RPMI8226 (cell line): ENCODE results near the gene FBRSL1.

Experiments
- DNase-seq: peaks from one replicate; pipeline ENCODE4 v3.0.0-alpha.2; 2015

FBRSL1 gene

GRCh38 chr12:132545164-132545953 lies 55.4 kb downstream of the FBRSL1 start:
- no peak for DNase-seq

- DNase-seq = no peak
Measured at GRCh38 chr12:132545955-132546354, 56.0 kb downstream of the FBRSL1 start.

GRCh38 chr12:132546647-132547046 lies 56.7 kb downstream of the FBRSL1 start:
- DNase-seq = no peak

GRCh38 chr12:132547205-132547740 lies 57.3 kb downstream of the FBRSL1 start:
- no peak for DNase-seq

- DNase-seq = no peak
Measured at GRCh38 chr12:132548430-132549058, 58.6 kb downstream of the FBRSL1 start.

- DNase-seq = no peak
Measured at GRCh38 chr12:132549059-132549458, 59.1 kb downstream of the FBRSL1 start.

GRCh38 chr12:132550014-132550802 lies 60.3 kb downstream of the FBRSL1 start:
- no peak for DNase-seq

GRCh38 chr12:132550830-132551640 lies 61.1 kb downstream of the FBRSL1 start:
- DNase-seq = no peak

GRCh38 chr12:132551641-132552031 lies 61.7 kb downstream of the FBRSL1 start:
- DNase-seq = no peak

GRCh38 chr12:132554845-132555630 lies 65.1 kb downstream of the FBRSL1 start:
- no peak for DNase-seq

- DNase-seq = no peak
Measured at GRCh38 chr12:132555686-132556085, 65.7 kb downstream of the FBRSL1 start.

GRCh38 chr12:132556216-132556615 lies 66.3 kb downstream of the FBRSL1 start:
- DNase-seq = no peak

- no peak for DNase-seq
Measured at GRCh38 chr12:132556801-132557200, 66.8 kb downstream of the FBRSL1 start.

GRCh38 chr12:132557291-132558015 lies 67.5 kb downstream of the FBRSL1 start:
- no peak for DNase-seq

- DNase-seq = no peak
Measured at GRCh38 chr12:132558042-132558856, 68.3 kb downstream of the FBRSL1 start.

- no peak for DNase-seq
Measured at GRCh38 chr12:132558861-132559623, 69.1 kb downstream of the FBRSL1 start.

- DNase-seq = peak; percentile 70
Measured at GRCh38 chr12:132559652-132560363, 69.9 kb downstream of the FBRSL1 start.

GRCh38 chr12:132560364-132560613 lies 70.3 kb downstream of the FBRSL1 start:
- DNase-seq = peak; percentile 61
